Natural killer cell (primary cell): ENCODE data around the gene HEATR3. TPM values are rescaled to one million over a fixed set of nuclear protein-coding genes. Genes with fewer than 3 reads are reported as not detected.

ENCODE experiments used
- ATAC-seq, 3 donors: fragments of 150-1000 bp in 2 of 3; fragments of 200-7000 bp in 1 of 3; cut with Tn5 transposase; 1 replicate in 1 of 3; 2 replicates in 2 of 3; pipeline ENCODE4 v1.10.0; 2021; ENCODE audit warnings: mild to moderate bottlenecking in 2 of 3, moderate library complexity in 2 of 3
- DNase-seq, 2 donors: peaks; one replicate each; pipeline versions ENCODE4 v3.0.0 to v3.0.0-alpha.2; 2013 to 2021; ENCODE audit warnings: mixed read lengths in 1 of 2
- H3K27ac ChIP-seq: one replicate; pipeline ENCODE4 v1.5.1; 2013; ENCODE audit warnings: mild to moderate bottlenecking, low read length
- H3K27me3 ChIP-seq: one replicate; pipeline ENCODE4 v1.6.1; 2013; ENCODE audit warnings: low read length; ENCODE audit not compliant: control insufficient read depth, insufficient read depth
- H3K36me3 ChIP-seq: one replicate; pipeline ENCODE4 v1.6.1; 2013; ENCODE audit warnings: low read length; ENCODE audit not compliant: control insufficient read depth, insufficient read depth
- H3K4me1 ChIP-seq: one replicate; pipeline ENCODE4 v1.6.1; 2013; ENCODE audit warnings: low read length; ENCODE audit not compliant: control insufficient read depth, insufficient read depth
- H3K4me3 ChIP-seq: one replicate; pipeline ENCODE4 v1.5.1; 2013; ENCODE audit warnings: low read length
- H3K9me3 ChIP-seq: one replicate; pipeline ENCODE4 v1.6.1; 2013; ENCODE audit warnings: low read length; ENCODE audit not compliant: control insufficient read depth, insufficient read depth
- H3K27ac Mint-ChIP-seq, 2 donors: one replicate each; pipeline ENCODE4 v1.8.0; 2022; ENCODE audit warnings: mild to moderate bottlenecking in 2 of 2, mixed read lengths in 2 of 2, moderate library complexity in 1 of 2
- H3K27me3 Mint-ChIP-seq, 2 donors: one replicate each; pipeline ENCODE4 v1.8.0; 2022; ENCODE audit warnings: low read depth in 2 of 2, mixed read lengths in 2 of 2
- H3K36me3 Mint-ChIP-seq: one replicate; pipeline ENCODE4 v1.8.0; 2022; ENCODE audit warnings: mixed read lengths
- H3K4me1 Mint-ChIP-seq, 2 donors: one replicate each; pipeline ENCODE4 v1.8.0; 2022; ENCODE audit warnings: mixed read lengths in 2 of 2
- H3K4me3 Mint-ChIP-seq: one replicate; pipeline ENCODE4 v1.8.0; 2022; ENCODE audit warnings: mild to moderate bottlenecking, moderate library complexity, mixed read lengths
- H3K9me3 Mint-ChIP-seq, 2 donors: one replicate each; pipeline ENCODE4 v1.8.0; 2022; ENCODE audit warnings: mixed read lengths in 2 of 2
- CTCF ChIP-seq: fragments of 200-600 bp; IDR thresholded peaks from one replicate; pipeline ENCODE4 v1.8.0; 2022; ENCODE audit warnings: antibody characterized with exemption
- WGBS: methylation state at CpG from one replicate; pipeline ENCODE4 v1.1.7; 2013; ENCODE audit warnings: missing lambda C conversion rate; ENCODE audit not compliant: insufficient coverage; 5-methylcytosine and 5-hydroxymethylcytosine counted together
- intact Hi-C: fragments of 100-400 bp; cut with micrococcal nuclease; formaldehyde crosslinking; loops from one replicate; pipeline ENCODE4 v1.14.2; 2022
- total RNA-seq, 4 donors: library from RNA; stranded (reverse); fragments of 120-200 nt in 1 of 4; gene quantifications; one replicate each; pipeline versions ENCODE4 v1.2.3 to v1.2.4, GENCODE V29; 2013 to 2022

The HEATR3 gene
- total RNA-seq, 3 donors from 2014 or later (not counting 1 experiment from before 2014, with no cell fraction given), result 14.6 to 25.0 (median 21.4) TPM

GRCh38 chr16:50046853-50047252, 18.9 kb upstream of the HEATR3 start:
- no peaks in the 10 kb centered on the region for H3K9me3 ChIP-seq
- Mint-ChIP-seq H3K4me1 (no peaks in the 10 kb centered on the region), H3K27ac (no peak overlapping the region), H3K36me3 (no peaks in the 10 kb centered on the region), H3K27me3 (peaks cover 7 to 37% of the 10 kb centered on the region in 2 donors), H3K4me3 (no peak overlapping the region), H3K9me3 (no peaks in the 10 kb centered on the region)
- H3K27ac ChIP-seq, result no peak overlapping the region
- H3K4me1 ChIP-seq, result no peaks in the 10 kb centered on the region
- H3K4me3 ChIP-seq, result no peak overlapping the region
- TF ChIP-seq CTCF, result no peak
- H3K36me3 ChIP-seq, result no peaks in the 10 kb centered on the region
- no peak for ATAC-seq
- intact Hi-C loops, result no loop called here
- no peaks in the 10 kb centered on the region for H3K27me3 ChIP-seq
- WGBS, result 80% methylated on average over 5 of the region's 6 CpGs
- DNase-seq, result no peak

GRCh38 chr16:50047864-50048263, 17.9 kb upstream of the HEATR3 start:
- H3K36me3 ChIP-seq, result no peaks in the 10 kb centered on the region
- Mint-ChIP-seq H3K27me3 (peaks cover 10 to 42% of the 10 kb centered on the region in 2 donors), H3K4me3 (no peak overlapping the region), H3K9me3 (no peaks in the 10 kb centered on the region), H3K36me3 (peaks cover 6% of the 10 kb centered on the region), H3K27ac (no peak overlapping the region), H3K4me1 (no peaks in the 10 kb centered on the region)
- intact Hi-C loops, result no loop called here
- no peak overlapping the region for H3K27ac ChIP-seq
- no peaks in the 10 kb centered on the region for H3K9me3 ChIP-seq
- WGBS, result 94% methylated on average over 2 of the region's 2 CpGs
- ATAC-seq (no peak), DNase-seq (no peak)
- no peaks in the 10 kb centered on the region for H3K27me3 ChIP-seq
- no peak for TF ChIP-seq CTCF
- no peaks in the 10 kb centered on the region for H3K4me1 ChIP-seq
- H3K4me3 ChIP-seq, result no peak overlapping the region

- Histone ChIP-seq H3K9me3 (peaks cover 2% of the 10 kb centered on the region), H3K4me3 (no peak overlapping the region), H3K27ac (no peak overlapping the region), H3K4me1 (no peaks in the 10 kb centered on the region), H3K36me3 (no peaks in the 10 kb centered on the region), H3K27me3 (no peaks in the 10 kb centered on the region)
- peaks cover 6% of the 10 kb centered on the region for H3K36me3 Mint-ChIP-seq
- 95% methylated on average over 2 of the region's 2 CpGs for WGBS
- ATAC-seq (no peak), DNase-seq (no peak)
- intact Hi-C loops, result no loop called here
- no peak for TF ChIP-seq CTCF
- no peak overlapping the region for H3K4me3 Mint-ChIP-seq
- H3K4me1 Mint-ChIP-seq, result no peaks in the 10 kb centered on the region
- no peak overlapping the region for H3K27ac Mint-ChIP-seq
- peaks cover 6 to 23% of the 10 kb centered on the region in 2 donors for H3K27me3 Mint-ChIP-seq
- no peaks in the 10 kb centered on the region for H3K9me3 Mint-ChIP-seq
Measured at GRCh38 chr16:50050802-50051201, 15.0 kb upstream of the HEATR3 start.

GRCh38 chr16:50056226-50056625, 9.5 kb upstream of the HEATR3 start:
- intact Hi-C loops, result no loop called here
- ATAC-seq (no peak), DNase-seq (no peak)
- Mint-ChIP-seq H3K36me3 (peaks cover 13% of the 10 kb centered on the region), H3K4me3 (no peak overlapping the region), H3K27ac (no peak overlapping the region), H3K4me1 (no peaks in the 10 kb centered on the region), H3K9me3 (peaks cover 2 to 3% of the 10 kb centered on the region in 2 donors), H3K27me3 (peaks cover 5 to 17% of the 10 kb centered on the region in 2 donors)
- Histone ChIP-seq H3K27ac (no peak overlapping the region), H3K4me1 (no peaks in the 10 kb centered on the region), H3K36me3 (no peaks in the 10 kb centered on the region), H3K4me3 (no peak overlapping the region), H3K27me3 (no peaks in the 10 kb centered on the region), H3K9me3 (peaks cover 11% of the 10 kb centered on the region)
- WGBS, result 100% methylated on average over 2 of the region's 4 CpGs
- TF ChIP-seq CTCF, result no peak
